AG08395 (cell line): Measurements from ENCODE around the gene PSMF1.

Experiments used
- DNase-seq: peaks from one replicate; pipeline ENCODE4 v3.0.0; 2012; ENCODE audit warnings: mixed read lengths, low spot score

Gene PSMF1

GRCh38 chr20:1190847-1191246 is 72.4 kb downstream of the PSMF1 start:
- no peak for DNase-seq

DNA sequence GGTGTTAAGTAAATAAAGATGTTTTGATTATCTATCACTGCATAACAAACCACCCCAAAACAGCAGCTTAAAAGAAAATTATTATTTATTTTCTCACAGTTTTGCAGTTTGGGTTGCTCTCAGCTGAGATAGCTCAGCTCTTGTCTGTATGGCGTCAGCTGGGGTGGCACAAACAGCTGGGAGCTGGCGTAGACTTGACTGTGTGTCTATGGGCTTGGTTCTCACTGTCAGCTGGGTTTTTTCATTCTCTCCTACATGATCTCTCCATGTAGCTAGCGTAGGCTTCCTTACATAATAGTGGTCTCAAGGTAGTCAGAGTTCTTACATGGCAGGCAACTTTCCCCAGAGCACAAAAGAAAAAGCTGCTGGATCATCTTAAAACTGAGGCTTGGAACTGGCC is 72.9 kb downstream of the PSMF1 start:
- no peak for DNase-seq

- DNase-seq = no peak
Observed at GRCh38 chr20:1195226-1195625, 76.8 kb downstream of the PSMF1 start.

- no peak for DNase-seq
Observed at GRCh38 chr20:1196634-1197033, 78.2 kb downstream of the PSMF1 start.

DNA sequence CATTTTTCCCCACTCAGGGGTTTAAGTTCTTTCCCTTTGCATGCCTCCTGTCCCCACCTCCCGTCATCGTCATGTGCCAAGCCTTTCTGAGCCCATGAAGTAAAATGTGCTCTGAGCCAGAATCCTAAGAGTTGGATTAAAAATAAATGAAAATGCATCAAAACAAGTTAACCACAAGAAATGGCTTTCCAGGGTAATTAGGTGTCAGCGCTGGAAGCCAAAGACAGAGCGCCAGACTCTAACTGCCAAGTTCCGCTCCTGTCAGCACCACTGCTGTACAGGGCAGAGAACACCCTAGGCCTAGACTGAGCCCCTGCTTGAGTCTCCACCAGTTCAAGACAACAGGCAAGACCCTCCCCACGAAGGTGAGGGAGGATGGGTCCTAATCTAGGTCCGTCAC is 79.4 kb downstream of the PSMF1 start:
- no peak for DNase-seq

DNA sequence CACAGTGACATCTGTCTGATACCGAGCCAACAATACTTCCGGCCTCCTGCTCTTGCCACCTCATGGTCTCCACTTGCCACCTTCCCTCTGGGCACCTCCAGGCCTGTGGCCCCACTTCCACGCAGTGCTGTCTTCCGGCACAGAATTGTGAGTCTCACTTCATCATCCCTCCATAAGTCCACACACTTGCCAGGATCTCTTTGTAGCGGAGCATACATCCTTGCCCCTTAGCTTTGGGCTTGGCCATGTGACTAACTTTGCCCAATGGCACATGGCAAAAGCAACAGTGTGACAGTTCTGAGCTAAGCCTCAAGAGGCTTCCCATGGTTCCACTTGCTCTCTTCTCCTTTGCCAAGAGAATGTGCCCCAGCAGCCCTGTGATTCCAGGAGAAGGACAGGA is 80.3 kb downstream of the PSMF1 start:
- DNase-seq = no peak

DNA sequence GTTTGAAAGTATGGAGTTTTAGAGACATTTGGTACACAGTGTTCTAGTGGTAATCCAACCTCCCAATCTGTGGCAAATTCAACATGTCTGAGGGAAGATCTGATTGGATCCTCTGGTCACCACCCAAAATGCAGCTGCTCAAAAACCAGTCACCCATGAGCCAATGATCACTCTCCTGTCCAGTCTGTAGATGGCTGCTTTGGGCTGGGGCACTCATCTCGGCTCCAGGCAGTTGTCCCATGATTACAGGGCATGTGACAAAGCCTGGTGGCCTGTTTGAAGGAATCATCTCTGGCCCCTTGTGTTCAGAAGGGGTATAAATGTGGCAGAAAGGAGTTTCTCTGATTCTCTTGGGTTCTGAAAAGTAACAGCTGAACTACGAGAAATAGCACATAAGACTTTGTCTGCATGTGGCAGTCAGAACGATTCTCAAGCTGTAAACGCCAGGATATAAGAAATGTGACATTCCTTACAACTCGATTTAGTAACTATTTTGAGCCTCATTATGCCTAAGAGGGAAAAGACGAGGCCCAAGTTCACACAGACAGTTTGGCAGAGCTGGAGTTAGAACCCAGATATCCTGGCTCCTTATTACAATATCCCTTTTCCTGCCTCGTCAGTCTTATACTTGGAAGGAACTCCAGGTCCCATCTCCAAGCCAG is 80.9 kb downstream of the PSMF1 start:
- no peak for DNase-seq

- no peak for DNase-seq
Observed at GRCh38 chr20:1199964-1200363, 81.6 kb downstream of the PSMF1 start.

GRCh38 chr20:1202762-1203504 is 84.5 kb downstream of the PSMF1 start, which contains the start of gene C20orf202:
Gene C20orf202 (plus strand): TSS chr20:1203454. CDS start chr20:1203586, 132 bp downstream.
- DNase-seq = no peak

- no peak for DNase-seq
Observed at GRCh38 chr20:1203630-1204029, 85.2 kb downstream of the PSMF1 start.

DNA sequence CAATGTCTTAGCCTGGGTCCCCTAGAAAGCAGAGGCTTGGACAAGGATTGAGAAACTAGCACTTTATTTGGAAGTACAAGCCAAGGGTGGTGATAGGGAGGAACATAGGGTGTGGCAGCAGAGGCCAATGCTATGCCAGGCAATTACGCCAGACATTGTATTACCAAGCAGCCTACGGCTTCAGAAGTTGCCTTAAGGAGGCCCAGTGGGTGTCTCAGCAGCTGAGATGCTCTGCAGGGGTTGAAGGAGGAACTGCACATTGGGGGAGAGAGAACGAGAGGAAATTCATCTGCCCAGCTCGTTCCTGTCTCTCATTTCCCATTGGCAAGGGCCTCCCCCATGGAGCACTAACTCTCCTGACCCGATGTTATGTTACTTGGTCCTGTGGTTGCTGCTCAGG is 85.7 kb downstream of the PSMF1 start:
- no peak for DNase-seq

DNA sequence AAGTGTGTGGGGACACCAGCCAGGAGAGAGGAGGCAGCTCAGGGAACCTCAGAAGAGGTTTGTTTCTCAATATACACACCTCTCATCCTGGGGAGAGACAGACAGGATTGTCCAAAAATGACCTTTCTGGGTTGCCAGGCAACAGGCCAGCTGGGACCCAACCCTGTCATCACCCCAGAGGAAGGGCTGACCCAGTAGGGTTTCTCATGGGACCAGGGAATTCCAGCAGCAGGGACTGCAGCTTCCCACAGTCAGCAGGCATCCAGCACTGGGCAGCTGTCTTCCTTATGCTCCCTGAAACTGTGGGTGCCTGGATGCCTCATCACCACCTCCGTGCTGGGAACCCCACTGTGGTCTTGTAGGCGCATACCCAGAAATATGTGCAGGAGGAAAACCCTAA is 86.2 kb downstream of the PSMF1 start:
- no peak for DNase-seq

GRCh38 chr20:1205802-1206201 is 87.4 kb downstream of the PSMF1 start:
- no peak for DNase-seq

- no peak for DNase-seq
Observed at GRCh38 chr20:1206366-1207148, 88.2 kb downstream of the PSMF1 start.

- no peak for DNase-seq
Observed at GRCh38 chr20:1207293-1207878, 89.0 kb downstream of the PSMF1 start.

GRCh38 chr20:1209447-1210387 is 91.3 kb downstream of the PSMF1 start:
- DNase-seq = no peak

DNA sequence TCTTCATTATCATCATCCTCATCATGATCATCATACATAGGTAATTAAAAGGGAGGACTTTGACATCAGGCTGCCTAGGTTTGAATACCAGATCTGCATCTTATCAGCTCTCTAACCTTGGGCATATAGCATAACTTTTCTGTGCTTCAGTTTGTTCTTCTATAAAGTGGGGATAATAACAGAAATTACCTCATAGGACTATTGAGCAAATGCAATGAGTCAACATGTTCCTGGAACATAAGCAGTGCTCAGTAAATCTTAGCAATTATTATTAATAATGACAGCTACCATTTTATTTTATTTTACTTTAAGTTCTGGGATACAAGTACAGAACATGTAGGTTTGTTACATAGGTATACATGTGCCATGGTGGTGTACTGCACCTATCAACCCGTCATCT is 92.1 kb downstream of the PSMF1 start:
- DNase-seq = no peak

DNA sequence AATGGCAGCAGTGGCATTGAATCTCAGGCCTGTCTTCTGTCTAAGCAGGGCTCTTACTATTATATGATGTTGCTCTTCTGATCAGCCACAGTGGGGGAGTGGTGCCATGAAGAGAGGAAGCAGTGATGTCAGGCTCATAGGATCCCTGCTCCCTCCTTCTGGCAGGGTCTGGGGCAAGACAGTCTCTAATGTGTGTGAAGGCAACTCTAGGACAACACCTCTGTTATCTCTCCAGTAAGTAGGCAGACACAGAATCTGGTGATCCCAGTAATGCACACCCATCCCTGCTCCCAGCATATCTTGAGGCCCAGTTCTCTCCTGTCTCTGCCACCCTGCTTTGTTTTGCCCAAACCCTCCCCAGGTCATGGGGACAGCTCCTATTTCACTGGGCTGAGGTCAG is 93.6 kb downstream of the PSMF1 start:
- no peak for DNase-seq

DNA sequence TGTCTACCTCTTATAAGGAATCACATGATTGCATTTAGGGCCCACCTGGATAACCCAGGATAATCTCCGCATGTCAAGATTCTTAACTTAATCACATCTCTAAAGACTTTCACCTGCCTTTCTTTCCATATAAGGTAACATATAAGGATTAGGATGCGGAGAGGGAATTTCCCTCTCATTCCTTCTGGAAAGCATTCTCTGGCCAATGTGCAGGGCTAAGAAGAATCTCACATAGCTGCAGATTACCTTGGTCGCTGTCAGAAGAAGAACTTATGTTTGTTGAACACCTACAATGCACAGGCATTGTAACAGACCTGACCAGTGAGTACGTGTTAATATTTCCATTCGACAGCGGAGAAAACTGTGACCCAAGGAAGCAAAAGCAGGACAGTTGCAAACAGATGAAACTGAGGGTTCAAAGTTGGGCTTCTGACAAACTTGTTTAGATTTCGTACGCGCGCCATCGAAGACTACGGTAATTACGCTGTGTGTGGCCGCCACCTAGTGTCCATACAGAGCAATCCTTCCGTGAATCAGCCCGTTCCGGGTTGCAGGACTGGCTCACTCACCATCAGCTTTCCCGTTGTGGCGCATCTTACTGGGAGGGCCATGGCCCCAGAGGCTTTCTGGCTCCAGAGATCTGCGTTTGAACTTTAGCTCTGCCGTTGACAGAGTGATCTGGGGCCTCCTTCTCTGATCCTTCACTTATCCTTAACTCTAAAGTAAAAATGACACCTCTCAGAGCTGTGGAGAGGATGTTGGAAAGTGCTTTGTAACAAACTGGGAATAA is 94.4 kb downstream of the PSMF1 start:
- DNase-seq = peak; percentile 79

- no peak for DNase-seq
Observed at GRCh38 chr20:1214838-1215261, 96.4 kb downstream of the PSMF1 start.
